NCI-H345 treated with DMSO at 0.1 percent for 48 hours (cell line): ENCODE results near the gene CSN1S1.
"Not testable (repeated sequence)": the region's sequence is repeated elsewhere in the genome, so short reads cannot be mapped to it uniquely, and the experiment has no call there.

ENCODE experiments used
- DNase-seq: peaks from one replicate; lab custom pipeline; 2025; ENCODE audit not compliant: unreplicated experiment; lab: John Stamatoyannopoulos, UW

Gene CSN1S1

GRCh38 chr4:69930768-69931167 lies at the start of gene CSN1S1:
CSN1S1 (plus strand) TSS chr4:69931068; CDS start chr4:69932556, 1,488 bp downstream.
- DNase-seq, result no peak

DNA sequence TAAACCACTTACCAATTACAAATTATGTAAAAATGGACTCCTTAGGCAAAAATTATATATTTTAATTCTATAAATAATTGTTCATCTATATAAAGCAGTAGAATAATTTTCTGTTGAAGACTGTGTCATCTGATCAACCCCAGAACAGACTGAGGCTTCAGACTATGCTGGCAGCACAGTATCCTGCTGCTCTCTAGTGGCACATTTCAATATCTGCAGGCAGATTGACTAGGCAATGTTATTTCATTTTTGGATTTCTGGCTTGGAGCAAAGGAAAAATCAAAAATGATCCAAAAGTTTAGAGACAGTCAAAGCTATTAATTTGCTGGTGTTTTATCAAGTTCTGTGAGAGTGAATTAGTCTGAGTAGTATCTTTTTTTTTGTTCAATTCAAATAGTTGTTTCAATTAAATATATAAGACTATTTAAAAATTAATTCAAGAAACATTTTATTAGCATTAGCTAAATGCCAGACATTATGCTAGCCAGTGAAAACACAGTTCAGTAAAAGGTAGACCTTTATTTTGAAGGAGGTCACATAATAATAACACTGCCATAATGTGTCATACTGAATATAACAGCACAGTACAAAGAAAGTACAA lies 49.6 kb upstream of the CSN1S1 start:
- DNase-seq, result no peak

- no peak for DNase-seq
Observed at GRCh38 chr4:69882150-69882549, 48.7 kb upstream of the CSN1S1 start.

DNA sequence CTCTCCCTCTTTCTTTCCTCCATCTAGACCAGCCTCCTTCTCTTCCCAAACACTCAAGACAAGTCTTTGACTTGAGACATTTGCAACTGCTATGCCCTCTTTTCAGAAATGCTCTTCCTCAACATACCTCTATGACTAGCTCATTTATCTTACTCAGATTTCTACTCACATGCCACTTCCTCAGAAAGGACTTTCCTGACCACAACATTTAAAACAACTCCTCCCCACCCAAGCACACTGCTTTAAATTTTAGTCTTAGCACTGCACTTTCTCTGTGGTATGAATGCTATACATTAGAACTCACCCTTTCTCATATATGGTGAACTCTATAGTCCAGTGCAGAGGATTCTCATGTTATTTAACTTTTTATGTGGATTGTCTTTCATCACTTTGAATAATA lies 42.5 kb upstream of the CSN1S1 start:
- DNase-seq, result no peak

- DNase-seq, result no peak
Observed at GRCh38 chr4:69894186-69894585, 36.7 kb upstream of the CSN1S1 start.

GRCh38 chr4:69894721-69895120 lies 36.1 kb upstream of the CSN1S1 start:
- DNase-seq, result no peak

GRCh38 chr4:69896530-69897116 lies 34.2 kb upstream of the CSN1S1 start:
- no peak for DNase-seq

DNA sequence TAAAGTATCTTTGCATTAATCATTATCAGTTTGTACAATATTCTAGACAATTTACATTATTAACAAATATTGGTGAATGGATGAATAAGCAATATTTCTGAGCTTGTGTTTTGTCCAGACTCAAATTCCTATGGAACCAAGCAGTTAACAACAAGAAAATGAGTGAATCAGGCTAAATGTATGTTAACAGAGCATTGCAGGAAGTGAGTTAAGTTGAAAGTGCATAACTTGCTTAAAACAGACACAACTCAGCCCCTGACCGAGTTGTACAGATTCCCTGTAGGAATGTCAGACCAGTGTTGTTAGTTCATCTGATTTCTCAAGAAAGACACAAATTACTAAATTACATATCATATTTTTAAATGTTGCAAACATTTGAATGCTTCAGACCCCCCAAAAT lies 23.7 kb upstream of the CSN1S1 start:
- no peak for DNase-seq

GRCh38 chr4:69909195-69909594 lies 21.7 kb upstream of the CSN1S1 start:
- no peak for DNase-seq

- no peak for DNase-seq
Observed at GRCh38 chr4:69910016-69910782, 20.7 kb upstream of the CSN1S1 start.

- no peak for DNase-seq
Observed at GRCh38 chr4:69920874-69921273, 10.0 kb upstream of the CSN1S1 start.

- DNase-seq, result not testable (repeated sequence)
Observed at GRCh38 chr4:69923782-69924410, 7.0 kb upstream of the CSN1S1 start.

DNA sequence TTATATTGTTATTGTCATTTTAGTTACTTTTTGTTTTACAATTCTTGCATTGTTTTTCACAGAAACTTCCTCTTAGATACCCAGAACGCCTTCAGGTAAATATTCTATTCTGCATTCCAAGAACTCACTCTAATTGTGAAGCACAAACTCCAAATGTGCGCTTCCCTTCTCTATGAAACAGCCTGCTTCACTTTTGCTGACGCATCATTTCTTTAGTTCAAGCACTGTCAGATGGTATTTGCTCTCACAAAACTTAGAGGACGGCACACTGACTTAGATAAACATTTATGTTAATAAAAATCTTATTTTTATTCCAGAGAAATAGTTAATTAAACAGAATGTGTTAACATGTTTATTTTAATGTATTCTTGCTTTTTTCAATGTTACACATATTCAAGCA lies 3.3 kb downstream of the CSN1S1 start:
- no peak for DNase-seq

- no peak for DNase-seq
Observed at GRCh38 chr4:69936566-69936965, 5.7 kb downstream of the CSN1S1 start.

DNA sequence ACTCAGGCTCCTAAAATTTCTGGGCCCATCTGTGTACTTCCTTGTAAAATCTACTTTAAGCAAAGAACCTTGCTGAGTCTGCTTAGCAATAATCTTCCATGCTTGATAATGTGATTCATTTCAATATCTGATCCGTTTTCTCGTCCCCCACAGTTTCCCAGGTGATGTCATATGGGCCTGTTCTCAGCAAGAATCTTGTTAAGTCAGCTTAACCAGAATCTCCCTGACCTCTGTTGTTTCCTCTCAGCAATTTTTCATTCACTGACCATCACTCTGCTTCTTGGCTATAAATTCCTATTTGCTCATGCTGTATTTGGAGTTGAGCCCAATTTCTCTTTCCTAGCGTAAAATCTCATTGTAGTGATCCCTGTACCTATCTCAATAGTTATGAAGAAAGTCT lies 20.7 kb downstream of the CSN1S1 start:
- no peak for DNase-seq

GRCh38 chr4:69957209-69957608 lies 26.3 kb downstream of the CSN1S1 start:
- DNase-seq, result no peak

GRCh38 chr4:69965628-69966027 lies 34.8 kb downstream of the CSN1S1 start, which contains the start of gene CSN2:
CSN2 (minus strand) TSS chr4:69965728; CDS start chr4:69960995, 4,733 bp downstream.
- no peak for DNase-seq

DNA sequence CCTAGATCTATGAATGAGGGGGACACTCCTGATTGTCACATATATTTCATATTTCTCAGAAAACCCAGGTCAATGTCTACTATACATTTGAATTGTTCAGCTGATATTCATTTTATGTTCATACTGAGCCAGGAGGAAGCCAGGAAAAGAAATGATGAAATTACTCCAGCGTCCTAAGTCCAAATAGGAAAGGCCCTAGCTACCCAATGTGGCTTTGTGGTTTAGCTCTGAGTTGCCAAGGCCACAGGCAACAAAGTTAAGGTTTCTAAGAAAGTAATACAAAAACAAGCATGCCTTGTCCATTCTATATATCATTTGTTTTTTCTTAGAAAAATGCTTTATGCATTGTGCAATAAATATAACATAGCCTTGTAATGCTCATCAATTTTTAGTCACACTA lies 39.2 kb downstream of the CSN1S1 start:
- no peak for DNase-seq

GRCh38 chr4:69974631-69975030 lies 43.8 kb downstream of the CSN1S1 start:
- no peak for DNase-seq

DNA sequence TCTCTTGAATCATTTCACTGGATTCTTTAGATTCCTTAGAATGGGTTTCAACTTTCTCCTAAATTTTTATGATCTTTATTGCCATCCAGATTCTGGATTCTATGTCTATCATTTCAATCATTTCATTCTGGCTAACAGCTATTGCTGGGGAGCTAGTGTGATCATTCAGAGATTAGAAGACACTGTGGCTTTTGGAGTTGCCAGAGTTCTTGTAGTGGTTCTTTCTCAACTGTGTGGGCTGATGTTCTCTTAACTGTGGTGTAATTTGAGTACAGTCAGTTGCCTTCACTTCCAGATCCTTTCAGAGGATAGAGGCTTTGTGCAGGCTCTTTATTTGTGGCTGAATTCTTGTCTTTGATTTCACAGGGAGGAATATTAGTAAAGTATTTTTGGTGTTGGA lies 46.7 kb downstream of the CSN1S1 start:
- DNase-seq, result no peak

GRCh38 chr4:69984030-69984443 lies 53.2 kb downstream of the CSN1S1 start:
- DNase-seq, result no peak

DNA sequence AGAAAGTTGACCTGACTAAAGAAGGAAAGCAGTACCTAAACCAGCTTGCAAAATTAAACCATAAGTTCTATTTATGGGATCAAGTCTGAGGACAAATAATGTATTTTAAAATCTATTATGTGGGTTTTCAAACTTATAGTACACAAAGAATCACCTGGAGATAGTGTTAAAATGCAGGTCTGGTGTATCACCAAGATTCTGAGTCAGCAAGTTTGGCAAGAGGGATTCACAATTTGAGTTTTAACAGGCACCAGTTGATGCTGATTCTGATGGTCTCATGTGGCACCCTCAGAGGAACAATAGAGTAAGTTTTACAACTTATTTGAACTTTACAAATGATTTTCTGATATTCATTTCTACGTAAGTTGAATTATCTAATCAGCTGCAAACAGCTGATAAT lies 55.8 kb downstream of the CSN1S1 start:
- DNase-seq, result no peak
